H1 (cell line): ENCODE results near the gene CYSLTR1. TPM values are rescaled to one million over a fixed set of nuclear protein-coding genes. Genes with fewer than 3 reads are reported as not detected.
"Not testable (repeated sequence)": the region's sequence is repeated elsewhere in the genome, so short reads cannot be mapped to it uniquely, and the experiment has no call there.

Source experiments
- CTCF ChIA-PET: fragments of 300-600 bp; sonication (Branson Sonifier 250); formaldehyde crosslinking; loops from one replicate; lab custom pipeline; 2021; ENCODE audit not compliant: partially characterized antibody; lab: Charles Lee
- POLR2A ChIA-PET: fragments of 300-600 bp; sonication (Branson Sonifier 250); formaldehyde crosslinking; loops from one replicate; lab custom pipeline; 2021; ENCODE audit warnings: inconsistent platforms; ENCODE audit not compliant: partially characterized antibody; lab: Charles Lee
- DNase-seq, 2 experiments: peaks; one replicate each; pipeline versions ENCODE4 v3.0.0 to v3.0.0-alpha.2; 2010 to 2022; ENCODE audit warnings: low spot score in 2 of 2, low read depth in 1 of 2, mixed read lengths in 1 of 2
- FAIRE-seq: peaks from 2 replicates; lab custom pipeline; 2011; peaks lifted over from hg19 to GRCh38; lab: Jason Lieb, UNC
- H2AFZ ChIP-seq: 2 replicates; pipeline ENCODE4 v1.8.1; 2012; ENCODE audit warnings: low read length, inconsistent platforms
- H2AK5ac ChIP-seq: 2 replicates; pipeline ENCODE4 v1.6.1; 2013; ENCODE audit warnings: low read depth, low read length
- H2BK120ac ChIP-seq: replicated peaks from 2 replicates; pipeline ENCODE3; 2013; ENCODE audit warnings: low read depth, low read length, inconsistent platforms
- H2BK12ac ChIP-seq: 2 replicates; pipeline ENCODE4 v1.6.1; 2013; ENCODE audit warnings: low read depth, low read length
- H2BK15ac ChIP-seq: 2 replicates; pipeline ENCODE4 v1.6.1; 2013; ENCODE audit warnings: low read length
- H2BK20ac ChIP-seq: 2 replicates; pipeline ENCODE4 v1.6.1; 2013; ENCODE audit warnings: low read length
- H2BK5ac ChIP-seq: 2 replicates; pipeline ENCODE4 v1.6.1; 2013; ENCODE audit warnings: low read depth, low read length
- H3K14ac ChIP-seq: 2 replicates; pipeline ENCODE4 v1.6.1; 2013; ENCODE audit warnings: inconsistent platforms; ENCODE audit not compliant: insufficient read length
- H3K18ac ChIP-seq: 2 replicates; pipeline ENCODE4 v1.6.1; 2013; ENCODE audit warnings: low read length; ENCODE audit errors: extremely low read depth
- H3K23ac ChIP-seq: 2 replicates; pipeline ENCODE4 v1.6.1; 2013; ENCODE audit warnings: inconsistent platforms; ENCODE audit not compliant: insufficient read length
- H3K23me2 ChIP-seq: 2 replicates; pipeline ENCODE4 v1.6.1; 2013; ENCODE audit warnings: low read depth, low read length
- H3K27ac ChIP-seq: 2 replicates; pipeline ENCODE4 v1.6.1; 2011; ENCODE audit warnings: low read depth, low read length, inconsistent platforms
- H3K27me3 ChIP-seq, 4 experiments: replicated peaks in 1 of 4; 1 replicate in 1 of 4; 2 replicates in 3 of 4; pipeline versions ENCODE4 v1.6.1 to v1.8.1; 2011 to 2013; ENCODE audit warnings: low read length in 3 of 4, mild to moderate bottlenecking in 3 of 4, inconsistent platforms in 2 of 4, mixed read lengths in 2 of 4, moderate library complexity in 1 of 4; ENCODE audit not compliant: control insufficient read depth in 3 of 4, insufficient read depth in 3 of 4; ENCODE audit errors: extremely low read depth in 1 of 4
- H3K36me3 ChIP-seq, 4 experiments: 2 replicates each; pipeline versions ENCODE4 v1.6.1 to v1.8.1; 2011 to 2013; ENCODE audit warnings: mild to moderate bottlenecking in 4 of 4, low read length in 3 of 4, moderate library complexity in 2 of 4, control low read depth in 1 of 4, inconsistent platforms in 1 of 4; ENCODE audit not compliant: insufficient read depth in 4 of 4, control insufficient read depth in 2 of 4
- H3K4ac ChIP-seq: replicated peaks from 2 replicates; pipeline ENCODE3; 2013; ENCODE audit warnings: low read length, low read depth, mixed read lengths, inconsistent platforms; ENCODE audit not compliant: insufficient read length
- H3K4me1 ChIP-seq, 4 experiments: replicated peaks in 1 of 4; 1 replicate in 1 of 4; 2 replicates in 3 of 4; pipeline versions ENCODE4 v1.6.1 to v1.8.1; 2011 to 2013; ENCODE audit warnings: low read length in 3 of 4, inconsistent platforms in 2 of 4, mixed read lengths in 1 of 4; ENCODE audit not compliant: insufficient read depth in 4 of 4, control insufficient read depth in 3 of 4
- H3K4me2 ChIP-seq, 2 experiments: 2 replicates each; pipeline versions ENCODE4 v1.6.1 to v1.8.1; 2011 to 2013; ENCODE audit warnings: low read depth in 2 of 2, low read length in 2 of 2, control low read depth in 1 of 2, inconsistent platforms in 1 of 2, mild to moderate bottlenecking in 1 of 2; ENCODE audit not compliant: insufficient read depth in 1 of 2
- H3K4me3 ChIP-seq, 4 experiments: fragments of 200-600, 300-600 bp in 1 of 4; sonication (generic), shearing (Covaris generic), sonication (Bioruptor Twin) in 1 of 4; 2 replicates each; pipeline versions ENCODE4 v1.5.1 to v1.8.1; 2011 to 2016; ENCODE audit warnings: low read length in 4 of 4, low read depth in 3 of 4, control low read depth in 2 of 4, inconsistent platforms in 2 of 4, mild to moderate bottlenecking in 2 of 4, mixed read lengths in 1 of 4, moderate library complexity in 1 of 4; ENCODE audit not compliant: insufficient read depth in 2 of 4; ENCODE audit errors: extremely low read depth in 1 of 4
- H3K56ac ChIP-seq: replicated peaks from 2 replicates; pipeline ENCODE3; 2013; ENCODE audit warnings: low read depth, mild to moderate bottlenecking, mixed read lengths, low read length, inconsistent platforms; ENCODE audit not compliant: insufficient read length
- H3K79me1 ChIP-seq: 2 replicates; pipeline ENCODE4 v1.6.1; 2013; ENCODE audit warnings: low read depth, low read length, control low read depth
- H3K79me2 ChIP-seq, 2 experiments: 2 replicates each; pipeline versions ENCODE4 v1.6.1 to v1.8.1; 2012 to 2013; ENCODE audit warnings: low read length in 2 of 2, mild to moderate bottlenecking in 2 of 2, inconsistent platforms in 1 of 2; ENCODE audit not compliant: insufficient read depth in 2 of 2, control insufficient read depth in 1 of 2
- H3K9ac ChIP-seq, 4 experiments: replicated peaks in 1 of 4; 1 replicate in 1 of 4; 2 replicates in 3 of 4; pipeline versions ENCODE4 v1.6.1 to v1.8.1; 2011 to 2013; ENCODE audit warnings: low read depth in 3 of 4, low read length in 3 of 4, control low read depth in 2 of 4, mild to moderate bottlenecking in 2 of 4, moderate library complexity in 2 of 4, inconsistent platforms in 1 of 4; ENCODE audit errors: extremely low read depth in 1 of 4
- H3K9me3 ChIP-seq, 2 experiments: 2 replicates each; pipeline versions ENCODE4 v1.6.1 to v1.8.1; 2012 to 2013; ENCODE audit warnings: mild to moderate bottlenecking in 2 of 2, moderate library complexity in 2 of 2, control low read depth in 1 of 2, inconsistent platforms in 1 of 2, low read depth in 1 of 2, low read length in 1 of 2, mixed read lengths in 1 of 2; ENCODE audit not compliant: insufficient read depth in 2 of 2
- H4K20me1 ChIP-seq, 2 experiments: replicated peaks in 1 of 2; 2 replicates each; pipeline versions ENCODE3 to v1.8.1; 2011 to 2013; ENCODE audit warnings: inconsistent platforms in 2 of 2, low read length in 2 of 2, mild to moderate bottlenecking in 1 of 2; ENCODE audit not compliant: insufficient read depth in 2 of 2, control insufficient read depth in 1 of 2
- H4K5ac ChIP-seq: 2 replicates; pipeline ENCODE4 v1.6.1; 2013; ENCODE audit warnings: low read length, low read depth, mixed read lengths, inconsistent platforms; ENCODE audit not compliant: insufficient read length
- H4K8ac ChIP-seq: 2 replicates; pipeline ENCODE4 v1.8.0; 2013; ENCODE audit warnings: mild to moderate bottlenecking, moderate library complexity, low read length, inconsistent platforms; ENCODE audit not compliant: insufficient read depth; ENCODE audit errors: extremely low read depth
- H4K91ac ChIP-seq: replicated peaks from 2 replicates; pipeline ENCODE3; 2013; ENCODE audit warnings: low read length, mixed read lengths, inconsistent platforms; ENCODE audit not compliant: insufficient read length
- polyA plus RNA-seq, 7 experiments: library from polyadenylated mRNA; depleted of rRNA in 3 of 7; stranded (reverse) in 5 of 7; unstranded in 2 of 7; fragments of >200 nt in 5 of 7; fragments of 200-250 nt in 2 of 7; gene quantifications; 1 replicate in 5 of 7; 2 replicates in 1 of 7; 4 replicates in 1 of 7; pipeline versions ENCODE4 v1.2.1 to v1.2.3, GENCODE V29; 2011 to 2013; ENCODE audit warnings: missing spikeins in 2 of 7, mixed read lengths in 2 of 7
- total RNA-seq: library from RNA; stranded (reverse); fragmentation: NEBNext Ultra II Directional; extraction: Animal tissue kit (Norgen Biotek cat#: 25700); gene quantifications from 2 replicates; pipeline ENCODE4 v1.2.1, GENCODE V29; 2021

CYSLTR1 gene
- total and polyA plus RNA-seq, 2 of the 8 experiments (the other 6 are each of a cell fraction or from before 2014, with no cell fraction given) = 0.09 TPM

GRCh38 chrX:78226047-78226446 is 101.4 kb downstream of the CYSLTR1 start:
- not testable (repeated sequence) for H2BK20ac ChIP-seq, DNase-seq

More at GRCh38 chrX:78226047-78226446, 101.4 kb downstream of the CYSLTR1 start:
- H4K5ac ChIP-seq, H3K9me3 ChIP-seq, H3K56ac ChIP-seq, H3K79me1 ChIP-seq, H3K23ac ChIP-seq, H2AFZ ChIP-seq, H3K23me2 ChIP-seq, H3K14ac ChIP-seq, H2BK12ac ChIP-seq, H3K18ac ChIP-seq, H2BK120ac ChIP-seq, POLR2A ChIA-PET, H4K8ac ChIP-seq, H2BK5ac ChIP-seq, H3K4me3 ChIP-seq, H3K36me3 ChIP-seq, H3K4ac ChIP-seq, H3K27ac ChIP-seq, H2BK15ac ChIP-seq, H3K79me2 ChIP-seq, H3K4me2 ChIP-seq, H2AK5ac ChIP-seq, FAIRE-seq, H4K20me1 ChIP-seq, H3K9ac ChIP-seq, H4K91ac ChIP-seq, H3K4me1 ChIP-seq, CTCF ChIA-PET, H3K27me3 ChIP-seq: not testable (repeated sequence)

Other genes with a start within 250 kb of the CYSLTR1 start
- 396 and 427 TPM in 2 replicates for gene PGK1, start 223.4 kb downstream of the CYSLTR1 start, total RNA-seq
- 207 and 328 TPM in 2 replicates for gene PGK1, start 223.4 kb downstream of the CYSLTR1 start, polyA plus RNA-seq (2011; rRNA removed)
- gene TAF9B, start 188.0 kb downstream of the CYSLTR1 start, total RNA-seq = 20.8 and 23.8 TPM in 2 replicates
- 23.6 and 42.8 TPM in 2 replicates for gene TAF9B, start 188.0 kb downstream of the CYSLTR1 start, polyA plus RNA-seq (2011; rRNA removed)